GM19324 (cell line): ENCODE measurements around the gene CMKLR1.

Source experiments
- ATAC-seq: cut with Tn5 transposase; IDR thresholded peaks from one replicate; pipeline ENCODE4 v1.9.1; 2021; ENCODE audit warnings: mild to moderate bottlenecking, moderate library complexity; ENCODE audit not compliant: unreplicated experiment, low FRiP score

CMKLR1 gene

GRCh38 chr12:108337235-108338223, 1.6 kb downstream of the CMKLR1 start:
- ATAC-seq: no peak

GRCh38 chr12:108335349-108336119, 3.6 kb downstream of the CMKLR1 start:
- ATAC-seq: peak; percentile 52

GRCh38 chr12:108333898-108334699, 5.0 kb downstream of the CMKLR1 start:
- ATAC-seq: no peak

- ATAC-seq: no peak
Observed at GRCh38 chr12:108332791-108333382, 6.2 kb downstream of the CMKLR1 start.

- no peak for ATAC-seq
Observed at GRCh38 chr12:108328420-108328819, 10.7 kb downstream of the CMKLR1 start.

GRCh38 chr12:108327621-108328344, 11.3 kb downstream of the CMKLR1 start:
- ATAC-seq: no peak

GRCh38 chr12:108326254-108326750, 12.8 kb downstream of the CMKLR1 start:
- no peak for ATAC-seq

- no peak for ATAC-seq
Observed at GRCh38 chr12:108325549-108325948, 13.6 kb downstream of the CMKLR1 start.

- ATAC-seq: no peak
Observed at GRCh38 chr12:108325018-108325358, 14.1 kb downstream of the CMKLR1 start.

- ATAC-seq: no peak
Observed at GRCh38 chr12:108324351-108325017, 14.6 kb downstream of the CMKLR1 start.

GRCh38 chr12:108323581-108323980, 15.5 kb downstream of the CMKLR1 start:
- ATAC-seq: no peak

- ATAC-seq: no peak
Observed at GRCh38 chr12:108322998-108323397, 16.1 kb downstream of the CMKLR1 start.

- ATAC-seq: no peak
Observed at GRCh38 chr12:108321688-108322087, 17.4 kb downstream of the CMKLR1 start.

- no peak for ATAC-seq
Observed at GRCh38 chr12:108320507-108321293, 18.4 kb downstream of the CMKLR1 start.

- no peak for ATAC-seq
Observed at GRCh38 chr12:108319277-108320234, 19.6 kb downstream of the CMKLR1 start.

GRCh38 chr12:108318472-108319275, 20.4 kb downstream of the CMKLR1 start:
- ATAC-seq: no peak
